GM21360 (cell line): ENCODE data around the gene RHEB.

Experiments
- ATAC-seq: cut with Tn5 transposase; IDR thresholded peaks from one replicate; pipeline ENCODE4 v1.9.1; 2021; ENCODE audit warnings: mild to moderate bottlenecking, moderate library complexity; ENCODE audit not compliant: unreplicated experiment

Gene RHEB

DNA sequence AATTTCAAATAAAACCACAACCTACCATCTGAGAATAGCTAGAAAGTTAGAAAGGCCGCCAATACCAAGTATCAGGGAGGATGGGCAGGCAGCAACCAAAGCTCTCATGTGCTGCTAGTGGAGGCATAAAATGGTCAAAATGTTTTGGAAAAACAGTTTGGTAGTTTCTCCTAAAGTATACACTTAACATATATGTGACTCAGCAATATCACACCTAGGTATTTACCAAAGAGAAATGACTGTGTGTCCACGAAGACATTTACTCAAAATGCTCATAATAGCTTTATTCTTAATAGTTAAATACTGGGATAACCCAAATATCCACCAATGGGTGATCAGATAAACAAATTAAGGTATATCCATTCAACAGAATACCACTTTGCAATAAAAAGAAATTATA lies 14.3 kb downstream of the RHEB start:
- no peak for ATAC-seq

- no peak for ATAC-seq
Observed at GRCh38 chr7:151504715-151505326, 14.9 kb downstream of the RHEB start.

DNA sequence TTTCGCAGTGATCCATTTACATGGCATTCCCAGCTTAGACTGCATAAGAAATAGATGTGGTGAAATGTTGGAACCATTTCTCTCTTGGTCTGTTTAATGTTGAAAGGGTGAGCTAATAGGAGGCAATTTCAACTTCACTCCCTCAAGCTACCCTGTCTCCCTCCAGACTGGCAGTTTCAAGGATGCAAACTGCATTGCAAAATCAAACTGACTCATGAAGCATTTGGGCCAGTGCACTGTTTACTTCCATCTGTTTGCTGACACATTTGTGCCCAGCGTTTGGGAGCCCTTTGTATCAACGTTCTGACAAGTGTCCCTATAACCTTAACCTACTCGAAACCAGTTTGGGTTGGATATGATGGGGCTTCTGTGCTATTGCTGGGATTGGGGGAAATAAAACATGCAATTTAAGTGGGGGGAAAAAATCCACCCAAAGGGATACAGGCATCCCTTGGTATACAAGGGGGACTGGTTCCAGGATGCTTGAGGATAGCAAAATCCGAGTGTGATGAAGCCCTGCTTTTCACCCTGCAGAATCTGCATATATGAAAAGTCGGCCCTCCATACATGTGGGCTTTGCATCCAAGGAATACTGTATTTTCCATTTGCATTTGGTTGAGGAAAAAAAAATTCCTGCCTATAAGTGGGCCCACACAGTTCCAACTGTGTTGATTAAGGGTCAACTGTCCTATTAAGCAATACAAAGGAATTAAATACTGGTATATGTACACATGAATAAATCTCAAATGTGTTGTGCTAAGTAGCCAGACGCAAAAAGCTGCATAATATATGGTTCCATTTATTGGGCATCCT lies 15.6 kb downstream of the RHEB start:
- ATAC-seq, result no peak

- ATAC-seq, result no peak
Observed at GRCh38 chr7:151501676-151502075, 18.0 kb downstream of the RHEB start.

GRCh38 chr7:151498495-151498894 lies 21.2 kb downstream of the RHEB start:
- ATAC-seq, result no peak

DNA sequence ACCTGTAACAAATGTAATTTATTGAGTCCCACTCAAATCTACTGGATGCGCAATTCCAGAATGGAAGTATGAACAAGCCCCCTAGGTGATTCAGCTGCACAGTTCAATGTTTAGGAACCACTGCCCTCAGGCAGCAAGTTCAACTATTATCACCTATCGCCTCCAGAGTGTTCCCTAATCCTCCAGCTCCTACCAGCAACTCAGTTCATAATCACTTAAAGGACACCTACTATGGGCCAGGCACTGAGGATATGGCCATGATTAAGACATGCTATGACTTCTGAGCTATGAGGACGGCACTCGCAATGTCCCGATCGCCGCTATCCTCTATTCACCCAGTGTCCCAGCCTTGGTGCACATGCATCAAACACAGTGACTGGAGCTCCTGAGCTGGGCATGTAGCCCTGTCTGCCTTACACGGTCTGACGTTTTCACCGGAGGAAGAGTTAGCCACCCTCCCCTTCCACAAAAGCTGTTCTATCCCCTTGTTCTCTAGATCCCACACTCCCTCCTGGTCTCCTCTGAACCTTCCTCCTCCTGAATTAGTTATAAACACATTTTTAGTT lies 22.3 kb downstream of the RHEB start:
- no peak for ATAC-seq

DNA sequence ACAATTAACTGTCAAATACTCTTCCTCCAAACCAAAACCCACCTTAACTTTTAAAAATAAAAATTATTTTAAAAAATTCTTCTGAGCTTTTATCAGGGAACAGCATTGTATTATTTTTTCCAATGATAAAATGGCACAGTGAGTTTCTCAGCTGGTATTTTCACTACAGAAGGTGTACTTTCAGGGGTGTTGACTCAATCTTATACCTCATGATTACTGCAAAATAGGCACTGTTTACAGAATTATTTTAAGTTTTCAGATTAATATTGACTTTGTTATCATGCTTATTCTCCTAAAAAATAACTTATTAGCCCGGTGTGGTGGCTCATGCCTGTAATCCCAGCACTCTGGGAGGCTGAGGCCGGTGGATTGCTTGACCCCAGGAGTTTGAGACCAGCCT lies 24.3 kb downstream of the RHEB start:
- no peak for ATAC-seq

DNA sequence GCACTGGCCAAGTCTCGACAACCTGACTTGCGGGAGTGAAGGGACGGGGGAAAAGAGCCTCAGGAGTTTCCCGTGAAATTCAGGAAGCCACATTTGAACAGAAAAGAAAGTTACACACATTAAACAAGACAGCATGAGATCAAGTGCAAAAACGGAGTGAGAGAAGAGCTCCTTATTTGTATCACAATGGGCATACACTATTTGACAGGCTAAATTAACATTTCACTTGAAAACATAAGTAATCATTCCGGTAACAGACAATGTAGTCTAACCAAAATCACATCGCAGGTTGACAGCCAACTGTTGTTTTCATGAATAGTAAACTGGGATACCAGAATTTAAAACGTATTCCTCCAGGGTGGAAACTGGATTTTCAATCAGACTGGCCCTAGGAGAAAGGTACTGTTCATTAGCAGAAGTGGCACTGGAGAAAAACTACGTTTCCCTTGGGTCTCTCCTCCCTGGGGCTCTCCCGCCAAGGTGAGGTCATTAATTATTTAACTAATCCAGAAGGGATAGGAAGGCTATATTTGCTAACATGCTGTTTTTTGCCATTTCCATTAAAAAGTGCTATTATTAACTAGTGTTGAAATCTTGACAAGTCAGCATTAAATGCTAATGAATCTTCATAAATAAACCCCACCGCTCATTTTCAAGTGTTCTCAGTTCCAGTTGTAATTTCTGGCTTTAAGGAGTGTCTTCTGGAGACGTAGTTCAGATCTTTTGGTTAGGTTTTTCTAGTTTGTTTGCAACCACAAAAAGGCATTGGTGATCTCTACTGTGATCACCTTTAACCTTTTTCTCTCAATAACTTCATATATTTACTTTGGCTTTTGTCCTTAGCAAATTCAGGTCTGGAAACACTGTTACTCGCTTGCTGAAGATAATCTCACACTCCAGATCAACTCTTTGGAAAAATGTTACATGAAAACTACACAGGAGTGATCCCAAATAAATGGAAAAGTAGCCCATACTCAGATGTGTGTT lies 25.1 kb downstream of the RHEB start:
- no peak for ATAC-seq

GRCh38 chr7:151493083-151493482 lies 26.6 kb downstream of the RHEB start:
- no peak for ATAC-seq

DNA sequence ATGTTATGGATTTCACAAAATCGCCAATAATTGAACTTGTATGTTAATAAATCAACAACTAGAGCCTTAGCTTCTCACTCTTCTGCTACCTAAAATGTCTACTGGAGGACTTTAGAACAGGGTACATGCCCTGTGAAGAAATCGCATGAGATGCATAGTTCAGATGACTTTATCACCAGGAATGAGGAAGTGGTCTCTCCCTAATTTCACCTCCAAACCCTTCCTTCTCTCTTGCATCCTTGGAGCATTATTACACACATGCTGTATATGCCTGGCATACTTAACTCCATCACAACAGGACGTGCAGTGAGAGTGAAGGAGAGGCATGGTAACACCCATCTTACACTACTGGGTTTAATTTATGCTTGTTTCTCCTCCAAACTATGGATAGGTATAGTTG lies 27.8 kb downstream of the RHEB start:
- no peak for ATAC-seq

GRCh38 chr7:151490456-151491105 lies 29.1 kb downstream of the RHEB start:
- ATAC-seq, result no peak

DNA sequence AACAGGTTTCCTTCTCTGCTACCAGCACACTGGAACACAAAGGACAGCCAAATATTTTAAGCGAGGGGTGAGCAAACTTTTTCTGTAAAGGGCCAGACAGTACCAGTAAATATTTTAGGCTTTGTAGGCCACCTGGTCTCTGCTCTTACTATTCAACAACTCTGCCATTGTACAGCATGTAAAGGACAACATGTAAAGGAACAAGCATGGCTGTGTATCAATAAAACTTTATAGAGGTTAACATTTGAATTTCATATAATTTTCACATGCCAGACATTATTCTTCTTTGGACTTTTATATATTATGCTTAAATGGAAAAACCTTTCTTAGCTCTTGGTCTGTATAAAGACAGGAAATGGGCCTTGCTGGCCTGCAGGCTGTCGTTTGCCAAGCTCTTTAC lies 30.2 kb downstream of the RHEB start:
- no peak for ATAC-seq

DNA sequence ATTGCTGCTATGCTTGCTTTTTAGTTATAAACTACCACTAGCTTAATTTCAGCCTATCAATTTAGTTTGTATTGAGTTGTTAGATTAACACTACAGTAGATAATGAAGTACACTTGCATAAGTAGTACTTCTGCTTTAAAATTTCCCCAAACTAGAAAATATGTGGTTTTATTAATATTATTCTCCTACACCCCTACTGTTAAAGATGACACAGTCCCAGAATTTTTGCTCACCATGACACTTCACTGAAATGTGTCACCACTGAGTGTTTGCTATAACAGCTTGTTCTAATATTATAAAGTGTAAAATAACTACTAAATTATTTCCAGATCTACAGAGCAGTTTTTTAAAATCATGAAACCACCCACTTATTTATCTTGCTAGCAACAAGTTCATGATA lies 31.6 kb downstream of the RHEB start:
- ATAC-seq, result no peak

- ATAC-seq, result no peak
Observed at GRCh38 chr7:151487228-151487627, 32.5 kb downstream of the RHEB start.

- ATAC-seq, result no peak
Observed at GRCh38 chr7:151486074-151486473, 33.6 kb downstream of the RHEB start.

DNA sequence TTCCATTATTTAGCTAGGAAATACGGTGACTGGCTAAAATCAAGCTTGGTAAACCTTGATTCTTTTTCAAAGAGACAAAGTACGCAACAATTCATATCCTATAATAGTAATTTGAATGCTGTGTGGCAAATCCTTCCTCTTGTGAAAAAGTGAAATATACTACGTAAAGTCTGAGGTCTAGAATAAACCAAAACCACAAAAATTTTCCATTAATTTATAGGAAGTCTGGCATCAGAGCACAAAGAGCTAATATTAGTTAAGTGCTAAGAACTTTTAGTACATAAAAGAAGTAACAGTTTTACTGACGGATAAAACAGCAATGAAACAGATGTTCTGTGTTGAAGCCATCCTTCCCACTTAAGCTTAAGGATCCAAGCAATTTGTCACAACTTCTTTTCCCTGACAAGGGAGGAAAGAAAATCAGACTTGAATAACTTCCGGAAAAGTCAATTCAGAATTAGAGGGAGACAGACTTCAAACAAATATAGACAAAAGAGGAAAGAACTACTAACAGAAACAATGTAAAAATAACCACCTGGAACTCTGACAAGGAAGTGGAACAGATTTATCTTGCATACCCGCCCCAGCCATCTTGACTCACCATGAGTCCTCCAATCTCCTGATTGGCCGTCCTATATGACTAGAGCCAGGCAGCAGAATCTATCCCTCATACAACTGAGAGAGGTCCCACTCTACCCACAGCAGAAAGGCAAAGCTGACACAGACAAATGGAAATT lies 34.6 kb downstream of the RHEB start:
- ATAC-seq, result peak; percentile 76

GRCh38 chr7:151483711-151483983 lies 36.0 kb downstream of the RHEB start:
- no peak for ATAC-seq

DNA sequence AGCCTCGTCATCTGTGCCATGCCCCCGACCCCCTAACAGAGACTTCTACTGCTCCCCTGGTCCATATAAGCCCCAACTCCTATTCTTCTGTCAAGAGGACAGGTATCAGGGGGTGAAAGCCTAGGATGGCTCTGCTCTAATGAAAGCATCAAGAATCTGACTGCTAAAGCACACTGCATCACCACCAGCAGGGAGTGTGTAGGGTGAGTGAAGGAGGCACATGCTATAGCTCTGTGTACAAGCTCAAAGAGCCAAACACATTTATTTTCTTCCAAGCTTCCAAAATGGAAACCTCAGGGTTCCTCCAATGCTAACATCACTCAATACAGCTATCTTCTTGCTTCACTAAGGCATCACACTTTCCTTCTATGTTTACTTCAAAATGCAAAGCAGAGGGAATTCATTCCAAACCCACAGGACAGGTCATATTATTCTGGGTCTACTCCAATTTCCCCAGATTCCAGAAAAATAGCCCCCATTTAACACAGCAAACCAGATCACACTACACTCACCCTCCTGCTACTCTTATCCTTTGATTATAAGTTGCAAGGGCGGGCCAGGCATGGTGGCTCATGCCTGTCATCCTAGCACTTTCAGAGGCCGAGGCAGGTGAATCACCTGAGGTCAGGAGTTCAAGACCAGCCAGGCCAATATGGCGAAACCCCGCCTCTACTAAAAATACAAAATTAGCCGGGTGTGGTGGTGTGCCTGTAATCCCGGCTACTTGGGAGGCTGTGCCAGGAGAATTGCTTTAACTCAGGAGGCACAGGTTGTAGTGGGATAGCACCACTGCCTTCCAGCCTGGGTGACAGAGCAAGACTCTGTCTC lies 36.6 kb downstream of the RHEB start:
- ATAC-seq, result no peak
